ENCODE data around the gene CDH10.

GRCh38 chr5:24623624-24624023, 21.2 kb downstream of the CDH10 start:
- TF ChIP-seq CTCF (IDR thresholded peaks at IDR 0.05 in 4 of 5, conservative IDR thresholded peaks at IDR 0.05 in 1 of 5) (no peak), POLR2A (IDR thresholded peaks at IDR 0.05) (no peak)
